HG03139 (cell line): ENCODE data around the gene MRGPRF.

Experiments
- ATAC-seq: cut with Tn5 transposase; IDR thresholded peaks from one replicate; pipeline ENCODE4 v1.9.1; 2021; ENCODE audit not compliant: unreplicated experiment

Gene MRGPRF

DNA sequence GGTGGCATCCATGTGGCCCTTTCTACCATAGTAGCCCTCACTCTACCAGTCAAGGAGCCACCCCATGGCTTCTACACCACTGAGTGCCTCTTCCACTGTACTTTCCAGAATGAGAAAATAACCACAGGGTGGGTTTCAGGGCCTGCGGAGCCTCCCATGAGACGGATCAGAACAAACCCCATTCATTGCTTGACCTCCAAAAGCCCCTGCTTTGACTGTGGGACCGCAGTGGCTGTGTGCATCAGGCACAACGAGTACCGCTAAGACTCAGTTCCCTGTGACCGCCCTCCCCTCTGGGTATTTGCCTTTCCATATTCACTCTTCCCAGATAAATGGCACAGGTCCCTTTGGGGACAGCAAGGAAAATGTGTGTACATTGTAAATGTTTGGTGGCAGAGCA is 11.5 kb upstream of the MRGPRF start:
- no peak for ATAC-seq

DNA sequence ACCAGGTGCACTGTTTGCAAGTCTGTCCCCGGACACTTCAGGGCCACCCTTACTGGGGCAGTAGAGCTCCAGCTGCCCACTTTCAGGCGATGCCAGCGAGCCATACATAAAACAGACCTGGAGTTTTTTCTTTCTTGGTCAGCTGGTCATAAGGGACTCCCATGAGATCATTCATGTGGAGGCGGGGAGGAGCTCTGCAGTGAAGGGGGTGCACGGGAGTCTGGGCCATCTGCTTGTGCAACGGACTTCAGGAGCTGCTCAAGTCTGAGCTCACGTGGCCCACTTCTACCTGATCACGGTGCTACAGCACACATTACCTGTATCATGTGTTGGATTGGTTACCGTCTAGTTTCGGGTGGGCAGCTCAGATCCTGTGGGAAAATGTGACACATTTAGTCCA is 9.2 kb upstream of the MRGPRF start:
- ATAC-seq, result no peak

DNA sequence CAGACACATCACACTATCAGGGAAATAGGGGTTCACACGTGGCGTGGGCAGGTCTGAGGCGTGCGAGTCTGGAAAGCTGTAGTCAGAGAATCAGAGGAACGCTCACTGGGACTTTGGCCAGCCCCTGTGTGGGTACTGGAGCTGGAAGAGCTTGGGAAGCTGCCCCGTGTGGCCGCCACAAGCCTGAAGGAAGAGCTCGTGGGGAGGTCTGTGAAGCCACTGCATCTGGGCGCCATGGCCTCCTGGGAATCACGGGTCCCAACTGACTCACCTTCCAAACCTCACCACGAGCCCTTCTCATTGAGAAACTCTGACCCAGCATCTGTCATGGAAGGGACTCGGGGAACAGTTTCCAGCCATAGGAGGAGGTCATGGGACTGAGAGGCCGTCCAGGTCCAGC is 5.9 kb upstream of the MRGPRF start:
- no peak for ATAC-seq

DNA sequence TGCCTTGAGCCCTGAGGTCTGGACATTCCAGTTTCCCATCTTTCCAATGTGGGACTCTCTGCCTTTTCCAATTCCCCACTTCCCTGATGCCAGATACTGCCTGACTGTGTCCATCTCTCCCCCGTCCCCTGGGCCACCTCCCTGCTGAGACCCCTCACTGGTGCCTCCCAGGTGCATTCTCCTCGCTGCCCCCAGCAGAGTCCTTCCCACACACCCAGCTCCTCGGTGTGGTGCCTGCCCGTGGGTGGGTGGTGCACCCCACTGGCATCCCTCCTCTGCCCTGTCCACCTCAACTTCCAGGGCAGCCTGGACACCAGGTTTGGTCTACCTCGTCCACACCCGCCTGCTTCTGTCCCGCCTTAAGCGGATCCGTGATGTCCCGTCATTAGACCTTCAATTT is 4.9 kb upstream of the MRGPRF start:
- ATAC-seq, result no peak

DNA sequence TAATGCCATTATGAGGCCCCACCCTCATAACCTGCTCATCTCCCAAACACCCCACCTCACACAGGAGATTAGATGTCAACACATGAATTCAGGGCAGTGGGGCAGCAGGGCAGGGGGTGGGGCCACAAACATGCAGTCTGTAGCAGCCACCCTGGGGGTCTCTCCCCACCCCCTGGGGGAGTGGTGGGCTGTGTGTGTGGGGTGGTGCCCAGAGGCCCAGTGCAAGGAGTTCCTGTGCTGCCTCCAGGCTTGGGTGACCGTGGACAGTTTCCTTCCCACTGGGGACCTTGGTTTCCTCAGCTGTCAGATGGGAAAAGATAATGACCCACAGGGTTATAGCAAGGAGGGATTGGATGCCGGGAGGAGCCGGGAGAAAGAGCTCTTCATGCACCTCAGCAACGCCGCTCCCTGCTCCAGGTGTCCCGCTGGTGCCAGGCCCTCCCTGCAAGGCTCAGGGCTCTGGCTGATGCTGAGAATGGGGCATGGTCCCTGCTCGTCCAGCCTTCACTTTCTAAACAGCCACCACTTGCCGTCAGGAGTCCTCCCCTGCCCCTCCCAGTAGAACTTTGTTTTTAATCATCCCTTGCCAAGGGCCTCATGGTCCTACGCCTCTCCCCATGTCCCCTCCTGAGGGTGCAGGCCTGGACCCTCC is 2.0 kb upstream of the MRGPRF start:
- no peak for ATAC-seq

DNA sequence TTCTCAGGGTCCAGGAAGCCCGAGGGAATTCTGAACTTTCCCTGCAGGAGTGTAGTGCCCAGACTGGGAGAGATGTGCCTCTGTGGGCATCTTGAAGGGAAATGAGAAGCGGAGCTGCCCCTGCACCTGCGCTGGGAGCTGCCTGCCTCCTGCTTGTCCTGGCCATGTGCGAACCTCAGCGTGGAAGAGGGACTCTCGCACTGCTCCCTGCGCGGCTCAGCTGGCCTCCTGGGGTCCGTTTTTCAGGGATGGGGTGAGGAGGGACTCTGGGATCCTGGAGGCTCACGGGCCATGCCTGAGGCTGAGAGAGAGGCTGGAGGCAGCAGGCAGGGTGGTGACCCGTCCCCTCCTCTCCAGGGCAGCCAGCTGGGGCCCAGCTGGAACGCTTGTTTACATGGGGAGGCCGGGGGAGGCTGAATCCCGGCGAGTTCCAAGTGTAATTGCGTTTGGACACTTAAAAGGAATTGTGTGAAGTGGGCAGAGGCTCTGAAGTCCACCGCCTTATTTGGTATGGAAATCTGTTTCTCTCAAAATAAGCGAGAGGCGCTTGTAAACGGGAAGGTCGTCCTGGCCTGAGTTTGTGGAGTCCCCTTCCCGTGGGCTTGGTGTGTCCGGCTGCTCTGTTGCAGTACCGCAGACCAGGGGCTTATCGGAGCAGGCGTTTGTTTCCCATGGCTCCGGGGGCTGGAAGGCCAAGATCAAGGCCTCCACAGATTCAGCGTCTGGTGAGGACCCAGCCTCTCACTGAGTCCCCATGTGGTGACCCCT is 1.2 kb upstream of the MRGPRF start:
- no peak for ATAC-seq

DNA sequence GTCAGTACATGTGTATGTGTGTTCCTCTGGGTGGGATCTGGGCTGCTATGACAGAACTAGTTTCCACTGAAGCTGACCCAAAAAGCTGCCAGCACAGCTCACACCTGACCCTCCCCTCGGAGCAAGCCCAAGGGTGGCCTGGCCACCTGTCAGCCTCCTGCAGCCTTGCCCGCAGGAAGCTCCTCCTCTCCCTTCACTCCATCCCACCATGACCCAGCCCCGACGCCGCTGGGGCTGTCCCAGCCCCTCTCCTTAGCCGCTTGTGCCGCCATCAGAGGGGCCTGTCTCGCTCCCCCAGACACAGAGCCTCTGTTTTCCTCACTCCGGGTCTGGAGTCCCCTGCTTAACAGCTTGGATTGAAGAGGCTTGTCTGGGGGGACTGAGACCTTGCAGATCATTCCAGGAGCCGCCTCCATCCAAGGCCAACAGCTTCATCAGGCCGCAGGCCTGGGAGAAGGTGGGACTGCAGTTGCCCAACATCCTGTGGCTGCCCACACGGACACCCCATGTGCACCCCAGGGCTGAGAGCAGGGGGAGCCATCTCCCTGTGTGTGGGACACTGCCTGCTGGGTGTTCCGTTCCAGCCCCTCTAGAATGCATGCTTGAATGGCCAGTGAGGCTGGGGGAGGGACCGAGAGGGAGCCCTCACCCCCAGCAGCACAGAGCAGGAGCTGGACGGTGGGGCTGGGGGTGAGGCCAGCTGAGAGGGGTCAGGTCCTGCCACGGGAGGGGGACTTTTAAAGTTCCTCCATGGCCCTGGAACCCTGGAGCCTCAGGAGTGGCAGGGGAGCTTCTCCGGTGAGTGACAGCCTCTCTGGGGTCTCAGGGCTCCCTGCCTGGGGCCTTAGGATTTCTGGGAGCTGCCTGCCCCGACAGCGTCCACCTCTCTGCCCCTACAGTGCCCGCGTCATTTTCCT is 696 bp downstream of the MRGPRF start:
- ATAC-seq, result no peak

DNA sequence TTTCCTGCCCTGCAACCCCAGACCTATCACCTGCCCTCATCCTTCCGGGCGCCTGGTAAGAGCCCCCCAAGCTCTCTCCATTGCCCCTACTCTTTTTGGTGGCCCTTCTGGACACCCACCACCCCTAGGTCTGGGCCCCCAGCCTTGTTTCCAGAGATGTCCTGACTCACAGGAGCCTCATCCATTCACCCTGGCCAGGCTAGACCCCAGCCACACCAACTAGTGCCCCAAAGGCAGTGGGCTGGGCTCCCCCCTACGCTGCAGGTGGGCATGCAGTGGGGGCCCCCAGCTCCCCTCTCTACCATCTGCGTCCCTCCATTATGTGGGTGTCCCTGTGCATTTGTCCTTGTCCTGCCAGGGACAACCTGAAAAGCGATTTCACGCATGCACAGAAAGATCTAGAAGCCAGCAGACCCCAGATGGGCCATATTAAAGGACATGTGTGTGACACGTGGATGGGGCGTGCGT is 1.4 kb downstream of the MRGPRF start:
- ATAC-seq, result no peak

DNA sequence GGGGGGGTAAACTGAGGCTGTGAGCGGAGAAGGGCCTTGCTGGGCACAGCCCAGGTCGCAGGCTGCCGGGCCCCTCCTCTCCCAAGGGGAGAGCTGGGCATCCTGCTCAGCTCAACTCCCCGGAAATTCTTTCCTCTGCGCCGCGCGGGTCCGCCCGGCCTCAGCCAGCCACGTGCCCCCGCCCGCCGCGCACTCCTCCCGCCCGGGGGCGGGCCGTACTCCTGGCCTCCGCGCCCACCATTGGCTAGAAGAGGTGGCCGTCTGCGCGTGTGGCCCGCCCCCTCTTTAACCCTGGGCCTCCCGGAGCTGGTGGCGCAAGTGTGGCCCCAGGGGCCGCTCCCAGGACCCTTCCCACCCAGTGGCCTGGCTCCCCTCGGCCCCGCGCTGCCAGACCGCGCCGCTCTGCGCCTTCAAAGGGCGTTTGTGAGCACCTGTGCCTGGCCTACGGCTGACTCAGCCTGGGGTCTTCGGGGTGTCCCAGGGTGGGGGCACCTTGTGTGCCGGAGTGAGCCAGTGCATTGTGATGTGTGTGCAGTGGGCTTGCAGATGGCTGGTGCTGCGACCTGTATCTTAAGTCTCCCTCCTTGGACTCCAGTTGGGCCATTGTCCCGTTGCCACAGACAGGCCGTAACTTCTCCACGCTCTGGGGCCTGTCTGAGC is 2.0 kb downstream of the MRGPRF start:
- ATAC-seq, result no peak

DNA sequence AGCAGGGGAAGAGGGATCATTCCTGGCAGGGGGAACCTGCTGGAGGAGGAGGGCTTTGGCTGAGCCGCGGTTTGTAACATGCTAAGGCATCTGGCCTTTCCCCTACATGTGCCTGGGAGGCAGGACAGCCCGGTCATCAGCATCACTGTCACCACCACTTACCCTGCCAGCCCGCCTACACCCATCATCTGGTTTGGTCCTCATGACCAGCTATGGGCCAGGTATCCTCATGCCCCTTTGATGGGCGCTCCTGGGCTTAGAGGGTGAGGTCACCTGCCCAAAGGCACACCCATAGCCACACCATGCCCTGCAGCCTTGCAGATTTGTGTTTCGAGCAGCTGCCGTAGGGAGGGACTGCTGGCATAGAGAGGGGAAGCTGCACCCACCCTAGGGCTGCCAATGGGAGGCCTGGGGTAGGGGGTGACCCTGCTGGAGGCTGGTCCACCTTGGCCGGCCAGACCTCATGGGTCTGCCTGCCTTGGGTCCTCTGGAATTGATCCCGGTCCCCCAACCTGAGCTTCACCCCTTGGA is 2.6 kb downstream of the MRGPRF start:
- no peak for ATAC-seq

DNA sequence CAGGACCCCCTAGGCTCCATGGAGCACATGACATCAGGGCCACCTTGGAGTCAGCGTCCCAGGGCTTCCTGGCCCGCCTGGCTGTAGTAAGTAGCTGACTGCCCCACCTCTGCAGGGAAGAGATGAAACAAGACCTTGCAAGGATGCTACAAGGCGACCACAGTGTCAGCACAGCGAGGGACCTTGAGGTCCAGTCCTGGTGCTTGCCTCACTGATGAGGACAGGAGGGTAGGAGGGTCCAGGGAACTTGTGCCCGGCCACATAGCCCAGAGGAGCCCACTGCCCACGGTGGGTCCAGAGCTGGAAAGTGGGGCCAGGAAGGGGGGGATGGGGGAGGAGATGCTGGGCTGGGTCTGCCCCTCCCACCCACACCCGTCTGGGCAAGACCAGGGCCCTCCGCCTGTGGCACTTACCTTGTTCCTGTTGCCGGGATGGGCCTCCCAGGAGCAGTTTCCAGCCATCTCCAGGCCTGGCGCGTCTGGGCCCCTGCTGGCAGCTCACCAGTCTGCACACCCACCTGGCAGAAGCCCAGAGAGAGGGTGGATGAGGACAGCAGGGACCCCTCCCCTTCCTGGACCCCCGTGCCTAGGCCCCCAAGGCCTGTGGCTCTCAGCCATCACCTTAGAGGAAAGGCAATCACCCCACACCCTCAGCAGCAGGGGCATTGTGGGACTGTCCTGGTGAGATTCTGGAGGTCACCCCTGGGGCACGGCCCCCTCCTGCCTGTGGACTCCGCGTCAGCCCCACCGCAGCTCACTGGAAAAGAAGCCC is 3.4 kb downstream of the MRGPRF start:
- ATAC-seq, result no peak

DNA sequence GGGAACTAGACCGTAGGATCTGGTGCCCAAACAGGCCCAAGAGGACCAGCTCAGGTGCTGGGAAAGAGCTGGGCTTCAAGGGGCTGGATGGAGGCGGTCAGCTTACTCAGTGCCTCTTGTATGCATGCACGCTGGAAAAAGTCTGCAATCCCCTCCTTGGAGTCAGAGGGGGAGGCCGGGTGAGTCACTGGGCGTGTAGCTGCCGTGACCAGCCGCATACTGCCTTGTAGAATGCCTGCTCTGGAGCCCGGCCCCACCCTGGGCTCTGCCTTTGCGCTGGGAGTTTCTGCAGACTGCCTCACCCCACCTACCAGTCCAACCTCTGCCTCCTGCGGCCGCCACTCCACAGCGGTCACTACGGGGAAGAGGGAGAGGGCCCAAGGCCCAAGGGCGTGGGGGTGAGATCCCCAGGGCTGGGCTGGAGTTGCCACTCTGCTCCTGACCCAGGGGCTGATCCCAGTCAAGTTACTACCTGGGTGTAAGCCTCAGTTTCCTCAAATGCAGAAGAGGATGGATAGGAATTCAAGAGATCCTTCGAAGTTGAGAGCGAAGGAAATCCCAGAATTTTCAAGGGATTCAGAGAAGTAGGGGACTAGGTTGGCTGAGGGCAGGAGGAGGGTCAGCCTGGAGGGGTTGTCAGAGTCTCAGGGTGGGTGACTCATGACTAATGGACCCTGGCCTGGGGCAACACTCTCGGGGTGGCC is 4.2 kb downstream of the MRGPRF start:
- no peak for ATAC-seq

DNA sequence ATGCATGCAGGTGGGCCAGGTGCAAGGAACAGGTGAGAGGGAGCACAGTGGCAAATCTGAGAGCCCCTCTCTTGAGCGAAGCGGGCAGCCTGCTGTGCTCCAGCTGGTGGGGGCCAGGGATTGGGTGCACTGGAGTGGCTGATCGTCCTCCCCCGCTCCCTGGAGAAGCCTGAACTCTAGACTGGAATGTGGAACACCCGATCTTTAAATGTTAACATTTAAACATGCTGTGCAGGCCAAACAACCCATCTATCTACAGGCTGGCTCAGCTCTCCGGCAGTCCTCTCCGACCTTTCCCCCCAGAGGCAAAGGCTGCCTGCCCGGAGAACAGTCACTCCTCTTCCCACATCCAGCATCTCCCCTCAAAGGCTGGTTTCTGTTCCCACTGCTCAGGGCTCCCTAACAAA is 5.1 kb downstream of the MRGPRF start:
- ATAC-seq, result no peak

DNA sequence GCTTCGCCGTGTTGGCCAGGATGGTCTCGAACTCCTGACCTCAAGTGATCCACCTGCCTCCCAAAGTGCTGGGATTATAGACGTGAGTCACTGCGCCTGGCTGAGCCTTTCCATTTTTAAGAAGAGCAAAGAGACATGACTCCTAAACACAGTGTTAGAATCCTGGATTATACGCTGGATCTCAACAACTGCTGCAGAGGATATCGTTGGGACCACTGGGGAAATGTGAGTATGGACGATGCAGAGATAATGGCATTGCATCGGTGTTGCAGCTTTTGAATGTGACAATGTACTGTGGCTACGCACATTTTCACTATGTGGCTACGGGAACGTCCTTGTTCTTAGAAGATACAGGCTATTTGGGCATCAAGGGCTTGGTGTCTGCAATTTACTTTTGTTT is 6.2 kb downstream of the MRGPRF start:
- no peak for ATAC-seq

DNA sequence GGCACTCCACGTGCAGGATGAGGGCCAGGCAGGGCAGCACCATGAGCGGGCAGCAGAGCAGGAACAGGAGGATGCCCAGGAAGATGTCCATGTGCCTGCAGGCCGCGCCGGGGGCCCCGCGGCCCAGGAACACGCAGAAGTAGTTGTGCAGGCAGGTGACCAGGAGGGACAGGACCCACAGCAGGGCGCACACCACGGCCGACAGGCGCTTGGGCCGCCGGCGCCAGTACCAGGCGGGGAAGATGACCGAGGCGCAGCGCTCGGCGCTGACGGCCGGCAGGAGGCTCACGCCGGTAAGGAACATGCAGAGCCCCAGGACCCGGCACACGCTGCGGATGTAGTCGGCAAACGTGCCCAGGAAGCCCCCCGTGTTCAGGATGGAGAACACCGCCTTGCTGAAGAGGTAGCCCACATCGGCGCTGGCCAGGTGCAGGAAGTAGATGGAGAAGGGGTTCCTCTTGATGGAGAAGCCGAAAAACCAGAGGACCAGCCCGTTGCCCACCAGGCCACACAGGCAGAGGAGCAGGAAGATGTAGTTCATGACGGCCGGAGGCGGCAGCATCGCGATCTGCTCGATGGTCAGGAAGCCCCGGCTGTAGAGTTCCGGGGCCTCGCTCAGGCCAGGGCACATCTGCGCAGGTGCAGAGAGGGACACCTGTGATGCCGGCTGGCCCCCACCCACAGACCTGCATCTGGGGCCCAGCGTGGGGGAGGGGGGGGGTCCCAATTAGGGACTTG is 7.2 kb downstream of the MRGPRF start:
- ATAC-seq, result no peak

DNA sequence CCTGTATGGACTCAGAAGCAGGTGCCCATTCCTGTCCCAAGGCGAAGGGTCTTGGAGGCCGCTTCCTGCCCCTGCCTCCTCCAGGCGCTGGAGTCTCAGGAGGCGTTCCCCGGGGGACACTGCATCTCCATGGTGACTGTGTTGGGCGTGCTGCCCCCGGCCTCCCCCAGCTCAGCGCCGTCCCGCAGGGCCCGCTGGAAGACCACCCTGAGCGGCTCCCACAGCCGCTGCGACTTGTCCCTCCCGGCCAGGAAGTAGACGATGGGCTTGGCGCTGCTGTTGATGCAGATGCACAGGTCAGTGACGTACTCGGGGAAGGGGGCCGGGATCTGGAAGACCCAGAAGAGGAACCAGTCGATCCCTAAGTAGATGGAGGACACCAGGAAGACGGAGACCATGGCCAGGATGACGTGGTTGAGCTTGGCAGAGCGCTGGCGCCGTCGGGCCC is 7.8 kb downstream of the MRGPRF start:
- ATAC-seq, result no peak

DNA sequence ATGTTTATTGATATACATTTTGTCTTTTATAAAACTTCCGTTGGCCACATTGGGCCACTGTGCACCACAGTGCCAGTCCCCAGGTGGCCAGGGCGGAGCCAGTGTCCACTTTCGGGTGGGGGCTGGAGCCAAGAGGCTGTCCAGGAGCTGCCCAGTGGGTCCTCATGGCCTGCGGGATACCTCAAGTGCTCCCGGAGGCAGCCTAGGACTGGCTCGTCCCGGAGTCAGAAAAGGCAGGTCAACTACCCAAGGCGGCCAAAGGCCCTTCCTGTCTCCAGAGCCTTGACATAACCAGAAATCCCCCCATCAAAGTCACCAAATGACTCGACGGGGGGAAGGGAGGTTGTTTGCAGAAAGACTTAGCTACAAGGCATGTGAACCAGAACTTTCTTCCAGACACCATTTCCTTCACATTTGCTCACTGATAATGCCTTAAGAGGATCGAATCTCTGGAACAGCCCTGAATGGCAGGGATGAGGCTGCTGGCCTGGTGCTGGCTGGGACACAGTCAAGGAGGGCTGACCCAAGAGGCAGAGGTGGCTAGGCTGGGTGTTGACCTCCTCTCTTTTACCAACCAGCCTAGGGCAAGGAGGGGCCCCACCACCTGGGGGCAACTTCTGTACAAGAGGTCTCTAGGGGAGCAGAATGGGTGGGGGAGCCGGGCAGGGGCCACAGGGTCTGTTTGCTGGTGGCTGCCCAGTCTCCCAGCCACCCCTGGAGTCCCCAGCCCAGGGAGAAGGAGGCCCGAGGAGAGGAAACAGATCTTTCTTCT is 8.4 kb downstream of the MRGPRF start:
- no peak for ATAC-seq

DNA sequence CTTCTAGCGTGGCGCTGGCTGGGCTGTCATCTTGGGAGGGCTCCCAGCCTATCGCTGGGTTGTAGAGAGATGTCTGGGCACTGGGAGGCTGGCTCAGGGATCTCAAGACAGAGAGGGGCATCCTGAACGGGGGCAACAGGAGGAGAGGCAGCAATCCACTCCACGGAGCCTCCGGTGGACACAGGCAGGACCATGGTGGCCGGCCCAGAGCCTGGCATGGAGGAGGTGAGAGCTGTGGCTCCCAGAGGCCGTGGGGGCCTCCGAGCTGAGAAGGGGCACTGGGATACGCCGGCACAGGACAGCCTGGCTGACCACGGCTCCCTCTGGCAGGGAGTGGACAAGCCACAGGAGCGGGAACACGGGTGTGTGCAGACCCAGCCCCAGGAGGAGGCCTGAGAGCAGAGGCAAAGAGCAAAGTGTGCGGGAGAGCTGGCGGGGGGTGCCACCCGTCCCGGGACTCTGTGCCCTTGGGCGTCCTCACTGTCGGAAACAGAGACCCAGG is 9.1 kb downstream of the MRGPRF start:
- ATAC-seq, result no peak
